Right atrium auricular region (tissue), 2 donors: ENCODE measurements around the gene ELMO2. TPM values are rescaled to one million over a fixed set of nuclear protein-coding genes. Genes with fewer than 3 reads are reported as not detected.

ENCODE experiments used
- DNase-seq: peaks from one replicate; pipeline ENCODE4 v3.0.0-alpha.2; 2019; ENCODE audit warnings: low spot score
- H3K27ac ChIP-seq, 2 donors: fragments of 200-600 bp; sonication (generic); 1 replicate in 1 of 2; 2 replicates in 1 of 2; pipeline ENCODE4 v1.5.1; 2016 to 2019
- H3K27me3 ChIP-seq, 2 donors: fragments of 200-600 bp; sonication (generic); one replicate each; pipeline versions ENCODE4 v1.5.1 to v1.6.0; 2017 to 2019
- H3K36me3 ChIP-seq: fragments of 200-600 bp; sonication (generic); one replicate; pipeline ENCODE4 v1.5.1; 2016
- H3K4me1 ChIP-seq, 2 donors: fragments of 200-600 bp; sonication (generic); one replicate each; pipeline versions ENCODE4 v1.5.1 to v1.6.0; 2017 to 2019
- H3K4me3 ChIP-seq, 2 donors: fragments of 200-600 bp; sonication (generic); 1 replicate in 1 of 2; 2 replicates in 1 of 2; pipeline ENCODE4 v1.5.1; 2017 to 2019; ENCODE audit warnings: mild to moderate bottlenecking in 1 of 2, moderate library complexity in 1 of 2
- H3K9me3 ChIP-seq, 2 donors: fragments of 200-600 bp; sonication (generic); one replicate each; pipeline ENCODE4 v1.5.1; 2019
- total RNA-seq, 2 donors: library from RNA; depleted of rRNA; stranded (reverse); fragments of >200 nt; gene quantifications; one replicate each; pipeline ENCODE4 v1.1.0, GENCODE V29; 2016
- TF ChIP-seq, protein P1 (sequence below), 2 donors: fragments of 200-600 bp; sonication (generic); IDR thresholded peaks; one replicate each; pipeline ENCODE4 v1.5.1; 2019; ENCODE audit warnings: antibody characterized with exemption in 2 of 2

The ELMO2 gene, protein sequence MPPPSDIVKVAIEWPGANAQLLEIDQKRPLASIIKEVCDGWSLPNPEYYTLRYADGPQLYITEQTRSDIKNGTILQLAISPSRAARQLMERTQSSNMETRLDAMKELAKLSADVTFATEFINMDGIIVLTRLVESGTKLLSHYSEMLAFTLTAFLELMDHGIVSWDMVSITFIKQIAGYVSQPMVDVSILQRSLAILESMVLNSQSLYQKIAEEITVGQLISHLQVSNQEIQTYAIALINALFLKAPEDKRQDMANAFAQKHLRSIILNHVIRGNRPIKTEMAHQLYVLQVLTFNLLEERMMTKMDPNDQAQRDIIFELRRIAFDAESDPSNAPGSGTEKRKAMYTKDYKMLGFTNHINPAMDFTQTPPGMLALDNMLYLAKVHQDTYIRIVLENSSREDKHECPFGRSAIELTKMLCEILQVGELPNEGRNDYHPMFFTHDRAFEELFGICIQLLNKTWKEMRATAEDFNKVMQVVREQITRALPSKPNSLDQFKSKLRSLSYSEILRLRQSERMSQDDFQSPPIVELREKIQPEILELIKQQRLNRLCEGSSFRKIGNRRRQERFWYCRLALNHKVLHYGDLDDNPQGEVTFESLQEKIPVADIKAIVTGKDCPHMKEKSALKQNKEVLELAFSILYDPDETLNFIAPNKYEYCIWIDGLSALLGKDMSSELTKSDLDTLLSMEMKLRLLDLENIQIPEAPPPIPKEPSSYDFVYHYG
- 10 to 100 TPM; 29.4 to 32.7 TPM for total RNA-seq

- no peaks in the 10 kb centered on the region for H3K9me3 ChIP-seq
- H3K4me1 ChIP-seq: peaks cover 0 to 60% of the 10 kb centered on the region in 2 donors
- no peaks in the 10 kb centered on the region for H3K27me3 ChIP-seq
- H3K4me3 ChIP-seq: peak within 1 kb of the TSS; percentile 74 to 81
- peak; percentile 99 for DNase-seq
- no peaks in the 10 kb centered on the region for H3K36me3 ChIP-seq
- TF ChIP-seq, protein P1, sequence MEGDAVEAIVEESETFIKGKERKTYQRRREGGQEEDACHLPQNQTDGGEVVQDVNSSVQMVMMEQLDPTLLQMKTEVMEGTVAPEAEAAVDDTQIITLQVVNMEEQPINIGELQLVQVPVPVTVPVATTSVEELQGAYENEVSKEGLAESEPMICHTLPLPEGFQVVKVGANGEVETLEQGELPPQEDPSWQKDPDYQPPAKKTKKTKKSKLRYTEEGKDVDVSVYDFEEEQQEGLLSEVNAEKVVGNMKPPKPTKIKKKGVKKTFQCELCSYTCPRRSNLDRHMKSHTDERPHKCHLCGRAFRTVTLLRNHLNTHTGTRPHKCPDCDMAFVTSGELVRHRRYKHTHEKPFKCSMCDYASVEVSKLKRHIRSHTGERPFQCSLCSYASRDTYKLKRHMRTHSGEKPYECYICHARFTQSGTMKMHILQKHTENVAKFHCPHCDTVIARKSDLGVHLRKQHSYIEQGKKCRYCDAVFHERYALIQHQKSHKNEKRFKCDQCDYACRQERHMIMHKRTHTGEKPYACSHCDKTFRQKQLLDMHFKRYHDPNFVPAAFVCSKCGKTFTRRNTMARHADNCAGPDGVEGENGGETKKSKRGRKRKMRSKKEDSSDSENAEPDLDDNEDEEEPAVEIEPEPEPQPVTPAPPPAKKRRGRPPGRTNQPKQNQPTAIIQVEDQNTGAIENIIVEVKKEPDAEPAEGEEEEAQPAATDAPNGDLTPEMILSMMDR (IDR thresholded peaks at IDR 0.05): peak in 1 of 2 donors; percentile 39
- peak within 1 kb of the TSS; percentile 93 to 96 for H3K27ac ChIP-seq
These were observed at the start of gene ELMO2 for GRCh38 chr20:46406200-46406985. Gene ELMO2, minus strand, starts transcription at chr20:46406615. Its CDS starts 12,133 bp downstream, at chr20:46394482.

DNA sequence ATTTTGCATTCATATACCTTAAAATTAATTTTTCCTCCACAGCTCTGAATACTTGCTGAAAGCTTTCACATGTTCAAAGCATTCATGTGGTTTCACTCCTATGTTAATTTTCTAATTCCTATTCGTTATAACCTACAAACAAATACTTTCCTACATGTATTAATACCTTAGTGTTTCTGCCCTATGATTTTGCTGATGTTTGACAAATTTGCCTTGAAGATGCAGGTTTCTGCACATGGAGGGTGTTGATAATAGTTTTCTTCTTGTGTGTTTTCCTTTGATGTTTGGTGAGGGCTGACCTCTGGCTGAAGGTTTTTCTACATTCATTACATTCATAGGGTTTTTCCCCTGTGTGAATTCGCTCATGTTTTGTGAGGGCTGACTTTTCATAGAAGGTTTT lies 49.3 kb upstream of the ELMO2 start:
- Histone ChIP-seq H3K27ac (no peak overlapping the region), H3K36me3 (no peaks in the 10 kb centered on the region), H3K4me3 (no peak overlapping the region), H3K4me1 (peaks cover 0 to 8% of the 10 kb centered on the region in 2 donors), H3K9me3 (peaks cover 0 to 21% of the 10 kb centered on the region in 2 donors), H3K27me3 (peaks cover 2 to 8% of the 10 kb centered on the region in 2 donors)
- TF ChIP-seq, protein P1 (IDR thresholded peaks at IDR 0.05): no peak
- DNase-seq: no peak

DNA sequence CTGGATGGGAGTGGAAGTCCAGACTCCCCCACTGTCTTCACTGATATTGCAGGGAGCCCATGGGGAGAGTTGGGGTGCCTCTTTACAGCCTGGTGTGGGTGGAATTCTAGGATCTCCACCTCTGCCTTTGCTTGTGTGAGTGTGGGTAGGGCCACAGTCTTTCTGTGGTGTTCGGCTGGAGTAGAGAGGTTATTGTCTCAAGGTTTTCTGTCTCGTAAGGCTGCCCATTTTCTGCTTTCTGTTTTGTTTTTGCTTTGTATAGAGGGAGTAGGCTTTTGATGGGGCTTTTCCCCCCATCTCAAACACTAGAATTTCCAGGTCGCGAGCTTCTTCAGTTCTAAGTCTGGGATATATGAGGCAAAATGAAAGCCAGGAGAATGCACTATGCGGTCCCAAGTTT lies 40.4 kb upstream of the ELMO2 start:
- Histone ChIP-seq H3K4me3 (no peak overlapping the region), H3K27ac (no peak overlapping the region), H3K36me3 (no peaks in the 10 kb centered on the region), H3K27me3 (no peaks in the 10 kb centered on the region), H3K4me1 (no peaks in the 10 kb centered on the region), H3K9me3 (peaks cover 0 to 9% of the 10 kb centered on the region in 2 donors)
- DNase-seq: no peak
- TF ChIP-seq, protein P1 (IDR thresholded peaks at IDR 0.05): no peak

GRCh38 chr20:46439837-46440236 lies 33.4 kb upstream of the ELMO2 start:
- Histone ChIP-seq H3K9me3 (peaks cover 0 to 7% of the 10 kb centered on the region in 2 donors), H3K27ac (no peak overlapping the region), H3K36me3 (no peaks in the 10 kb centered on the region), H3K4me1 (no peaks in the 10 kb centered on the region), H3K4me3 (no peak overlapping the region), H3K27me3 (no peaks in the 10 kb centered on the region)
- TF ChIP-seq, protein P1 (IDR thresholded peaks at IDR 0.05): no peak
- no peak for DNase-seq

GRCh38 chr20:46438156-46438750 lies 31.8 kb upstream of the ELMO2 start:
- Histone ChIP-seq H3K27me3 (no peaks in the 10 kb centered on the region), H3K4me1 (no peaks in the 10 kb centered on the region), H3K9me3 (no peaks in the 10 kb centered on the region), H3K36me3 (no peaks in the 10 kb centered on the region), H3K27ac (no peak overlapping the region), H3K4me3 (no peak overlapping the region)
- TF ChIP-seq, protein P1 (IDR thresholded peaks at IDR 0.05): peak in 1 of 2 donors; percentile 33
- no peak for DNase-seq
